SK-N-SH treated with all-trans-retinoic acid at 6 μM for 48 hours (cell line): ENCODE results near the gene PGGT1B.
A peak's percentile ranks its signal among the peaks of the same experiment; 100 is the strongest.

Experiments used
- ATAC-seq: fragments of 200-7000 bp; cut with Tn5 transposase; 3 replicates; pipeline ENCODE4 v1.9.1; 2020; ENCODE audit warnings: mild to moderate bottlenecking, moderate library complexity
- ARNTL ChIP-seq: fragments of 450-650 bp; formaldehyde crosslinking; IDR thresholded peaks from 2 replicates; pipeline ENCODE4 v1.5.0; 2020; ENCODE audit warnings: low read depth, mild to moderate bottlenecking, moderate library complexity, borderline replicate concordance
- BACH2 ChIP-seq: fragments of 250-450 bp; sonication (Bioruptor Pico); IDR thresholded peaks from 2 replicates; pipeline ENCODE4 v1.9.0; 2021; ENCODE audit warnings: mild to moderate bottlenecking, borderline replicate concordance
- CSDC2 ChIP-seq: fragments of 250-450 bp; sonication (Bioruptor Pico); IDR thresholded peaks from 2 replicates; pipeline ENCODE4 v1.5.0; 2020; ENCODE audit warnings: mild to moderate bottlenecking, moderate library complexity
- ESRRG ChIP-seq: fragments of 250-450 bp; sonication (Bioruptor Pico); IDR thresholded peaks from 2 replicates; pipeline ENCODE4 v1.6.1; 2021; ENCODE audit warnings: mild to moderate bottlenecking
- ISL1 ChIP-seq: fragments of 250-450 bp; sonication (Bioruptor Pico); IDR thresholded peaks from 2 replicates; pipeline ENCODE4 v2.1.2; 2022; ENCODE audit warnings: mild to moderate bottlenecking, moderate library complexity
- OSR1 ChIP-seq: fragments of 250-450 bp; sonication (Bioruptor Pico); IDR thresholded peaks from 2 replicates; pipeline ENCODE4 v1.8.0; 2022; ENCODE audit warnings: moderate library complexity, mild to moderate bottlenecking, inconsistent platforms
- PPARA ChIP-seq: fragments of 250-450 bp; sonication (Bioruptor Pico); IDR thresholded peaks from 2 replicates; pipeline ENCODE4 v1.5.0; 2020; ENCODE audit warnings: mild to moderate bottlenecking, borderline replicate concordance
- RARB ChIP-seq: fragments of 250-450 bp; sonication (Bioruptor Pico); IDR thresholded peaks from 2 replicates; pipeline ENCODE4 v1.8.0; 2021; ENCODE audit warnings: mild to moderate bottlenecking, moderate library complexity
- TCF4 ChIP-seq: fragments of 250-450 bp; sonication (Bioruptor Pico); IDR thresholded peaks from 2 replicates; pipeline ENCODE4 v1.8.0; 2021; ENCODE audit warnings: mild to moderate bottlenecking, moderate library complexity, borderline replicate concordance
- TOX ChIP-seq: fragments of 250-450 bp; sonication (Bioruptor Pico); IDR thresholded peaks from 2 replicates; pipeline ENCODE4 v1.8.0; 2021; ENCODE audit warnings: mild to moderate bottlenecking, moderate library complexity, borderline replicate concordance
- ZC3H10 ChIP-seq: fragments of 250-450 bp; sonication (Bioruptor Pico); IDR thresholded peaks from 2 replicates; pipeline ENCODE4 v1.5.1; 2021; ENCODE audit warnings: mild to moderate bottlenecking, moderate library complexity
- ZNF565 ChIP-seq: fragments of 450-650 bp; formaldehyde crosslinking; conservative IDR thresholded peaks from 2 replicates; pipeline ENCODE4 v1.5.0; 2020; ENCODE audit warnings: low read depth, mild to moderate bottlenecking, moderate library complexity
- TF ChIP-seq, protein P1 (sequence below): fragments of 250-450 bp; sonication (Bioruptor Pico); IDR thresholded peaks from 2 replicates; pipeline ENCODE4 v1.8.0; 2021; ENCODE audit warnings: low read depth, mild to moderate bottlenecking, moderate library complexity, borderline replicate concordance
- TF ChIP-seq, protein P2 (sequence below): fragments of 250-450 bp; sonication (Bioruptor Pico); IDR thresholded peaks from 2 replicates; pipeline ENCODE4 v1.5.1; 2021; ENCODE audit warnings: mild to moderate bottlenecking, moderate library complexity
- TF ChIP-seq, protein P3 (sequence below): fragments of 250-450 bp; sonication (Bioruptor Pico); IDR thresholded peaks from 2 replicates; pipeline ENCODE4 v1.5.0; 2020; ENCODE audit warnings: mild to moderate bottlenecking, moderate library complexity
- TF ChIP-seq, protein P4 (sequence below): fragments of 250-450 bp; sonication (Bioruptor Pico); IDR thresholded peaks from 2 replicates; pipeline ENCODE4 v1.5.1; 2020; ENCODE audit warnings: low read depth, mild to moderate bottlenecking, moderate library complexity
- TF ChIP-seq, protein P5 (sequence below): fragments of 250-450 bp; sonication (Bioruptor Pico); IDR thresholded peaks from 2 replicates; pipeline ENCODE4 v1.8.0; 2020; ENCODE audit warnings: mild to moderate bottlenecking, moderate library complexity, borderline replicate concordance

The PGGT1B gene

DNA sequence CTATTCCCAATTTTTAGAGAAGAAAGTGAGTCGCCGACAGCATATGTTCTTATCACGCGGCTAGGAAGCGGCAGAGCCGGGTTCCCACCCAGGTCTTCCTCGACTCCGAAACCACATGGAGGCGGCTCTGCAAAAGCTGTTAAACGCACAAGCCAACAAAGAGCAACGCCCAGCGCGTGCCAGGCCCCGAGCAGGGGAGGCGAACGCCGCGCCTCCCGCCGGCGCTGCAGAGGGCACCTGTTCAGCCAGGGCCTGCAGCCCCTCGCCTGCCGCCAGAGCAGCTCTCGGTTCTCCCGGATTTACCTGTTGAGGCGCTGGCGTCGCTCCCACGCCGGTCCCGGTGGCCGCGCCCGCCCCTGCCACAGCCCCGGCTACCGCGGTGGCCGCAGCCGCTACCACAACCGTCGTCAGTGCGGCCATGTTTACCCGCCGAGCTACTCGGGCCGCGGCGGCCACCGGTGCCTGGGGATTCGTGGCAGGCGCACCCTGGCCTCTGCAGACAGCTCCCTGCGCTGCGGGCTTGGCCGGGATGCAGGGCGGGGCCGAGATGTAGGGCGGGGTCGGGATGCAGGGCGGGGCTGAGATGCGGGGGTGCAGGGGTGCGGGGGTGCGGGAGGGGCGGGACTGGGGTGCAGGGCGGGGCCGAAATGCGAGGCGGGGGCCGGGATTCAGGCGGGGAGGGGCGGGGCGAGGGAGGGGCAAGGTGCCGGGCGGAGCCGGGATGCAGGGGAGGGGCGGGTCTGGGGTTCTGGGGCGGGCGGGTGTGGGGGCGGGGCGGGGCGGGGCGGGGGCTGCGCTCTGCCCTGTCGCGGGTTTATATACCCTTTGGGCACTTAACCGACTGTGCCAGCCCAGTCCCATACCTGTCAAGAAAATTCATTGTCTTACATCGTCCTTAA is 33.7 kb upstream of the PGGT1B start, which contains the start of gene CCDC112 (continued):
- TF ChIP-seq, protein P1, sequence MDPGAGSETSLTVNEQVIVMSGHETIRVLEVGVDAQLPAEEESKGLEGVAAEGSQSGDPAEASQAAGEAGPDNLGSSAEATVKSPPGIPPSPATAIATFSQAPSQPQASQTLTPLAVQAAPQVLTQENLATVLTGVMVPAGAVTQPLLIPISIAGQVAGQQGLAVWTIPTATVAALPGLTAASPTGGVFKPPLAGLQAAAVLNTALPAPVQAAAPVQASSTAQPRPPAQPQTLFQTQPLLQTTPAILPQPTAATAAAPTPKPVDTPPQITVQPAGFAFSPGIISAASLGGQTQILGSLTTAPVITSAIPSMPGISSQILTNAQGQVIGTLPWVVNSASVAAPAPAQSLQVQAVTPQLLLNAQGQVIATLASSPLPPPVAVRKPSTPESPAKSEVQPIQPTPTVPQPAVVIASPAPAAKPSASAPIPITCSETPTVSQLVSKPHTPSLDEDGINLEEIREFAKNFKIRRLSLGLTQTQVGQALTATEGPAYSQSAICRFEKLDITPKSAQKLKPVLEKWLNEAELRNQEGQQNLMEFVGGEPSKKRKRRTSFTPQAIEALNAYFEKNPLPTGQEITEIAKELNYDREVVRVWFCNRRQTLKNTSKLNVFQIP: no peak
- TF ChIP-seq ARNTL (CRISPR knock-in tag) (no peak), TOX (no peak), BACH2 (CRISPR knock-in tag) (no peak), PPARA (CRISPR knock-in tag) (no peak), ZNF565 (CRISPR knock-in tag) (no peak), OSR1 (CRISPR knock-in tag) (no peak), TCF4 (CRISPR knock-in tag) (no peak)
- TF ChIP-seq, protein P2, sequence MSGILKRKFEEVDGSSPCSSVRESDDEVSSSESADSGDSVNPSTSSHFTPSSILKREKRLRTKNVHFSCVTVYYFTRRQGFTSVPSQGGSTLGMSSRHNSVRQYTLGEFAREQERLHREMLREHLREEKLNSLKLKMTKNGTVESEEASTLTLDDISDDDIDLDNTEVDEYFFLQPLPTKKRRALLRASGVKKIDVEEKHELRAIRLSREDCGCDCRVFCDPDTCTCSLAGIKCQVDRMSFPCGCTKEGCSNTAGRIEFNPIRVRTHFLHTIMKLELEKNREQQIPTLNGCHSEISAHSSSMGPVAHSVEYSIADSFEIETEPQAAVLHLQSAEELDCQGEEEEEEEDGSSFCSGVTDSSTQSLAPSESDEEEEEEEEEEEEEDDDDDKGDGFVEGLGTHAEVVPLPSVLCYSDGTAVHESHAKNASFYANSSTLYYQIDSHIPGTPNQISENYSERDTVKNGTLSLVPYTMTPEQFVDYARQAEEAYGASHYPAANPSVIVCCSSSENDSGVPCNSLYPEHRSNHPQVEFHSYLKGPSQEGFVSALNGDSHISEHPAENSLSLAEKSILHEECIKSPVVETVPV (CRISPR knock-in tag): no peak
- TF ChIP-seq, protein P3, sequence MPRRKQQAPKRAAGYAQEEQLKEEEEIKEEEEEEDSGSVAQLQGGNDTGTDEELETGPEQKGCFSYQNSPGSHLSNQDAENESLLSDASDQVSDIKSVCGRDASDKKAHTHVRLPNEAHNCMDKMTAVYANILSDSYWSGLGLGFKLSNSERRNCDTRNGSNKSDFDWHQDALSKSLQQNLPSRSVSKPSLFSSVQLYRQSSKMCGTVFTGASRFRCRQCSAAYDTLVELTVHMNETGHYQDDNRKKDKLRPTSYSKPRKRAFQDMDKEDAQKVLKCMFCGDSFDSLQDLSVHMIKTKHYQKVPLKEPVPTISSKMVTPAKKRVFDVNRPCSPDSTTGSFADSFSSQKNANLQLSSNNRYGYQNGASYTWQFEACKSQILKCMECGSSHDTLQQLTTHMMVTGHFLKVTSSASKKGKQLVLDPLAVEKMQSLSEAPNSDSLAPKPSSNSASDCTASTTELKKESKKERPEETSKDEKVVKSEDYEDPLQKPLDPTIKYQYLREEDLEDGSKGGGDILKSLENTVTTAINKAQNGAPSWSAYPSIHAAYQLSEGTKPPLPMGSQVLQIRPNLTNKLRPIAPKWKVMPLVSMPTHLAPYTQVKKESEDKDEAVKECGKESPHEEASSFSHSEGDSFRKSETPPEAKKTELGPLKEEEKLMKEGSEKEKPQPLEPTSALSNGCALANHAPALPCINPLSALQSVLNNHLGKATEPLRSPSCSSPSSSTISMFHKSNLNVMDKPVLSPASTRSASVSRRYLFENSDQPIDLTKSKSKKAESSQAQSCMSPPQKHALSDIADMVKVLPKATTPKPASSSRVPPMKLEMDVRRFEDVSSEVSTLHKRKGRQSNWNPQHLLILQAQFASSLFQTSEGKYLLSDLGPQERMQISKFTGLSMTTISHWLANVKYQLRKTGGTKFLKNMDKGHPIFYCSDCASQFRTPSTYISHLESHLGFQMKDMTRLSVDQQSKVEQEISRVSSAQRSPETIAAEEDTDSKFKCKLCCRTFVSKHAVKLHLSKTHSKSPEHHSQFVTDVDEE (CRISPR knock-in tag): 0 out of 2 replicates have a peak, but pooled peaks have one; percentile 23

DNA sequence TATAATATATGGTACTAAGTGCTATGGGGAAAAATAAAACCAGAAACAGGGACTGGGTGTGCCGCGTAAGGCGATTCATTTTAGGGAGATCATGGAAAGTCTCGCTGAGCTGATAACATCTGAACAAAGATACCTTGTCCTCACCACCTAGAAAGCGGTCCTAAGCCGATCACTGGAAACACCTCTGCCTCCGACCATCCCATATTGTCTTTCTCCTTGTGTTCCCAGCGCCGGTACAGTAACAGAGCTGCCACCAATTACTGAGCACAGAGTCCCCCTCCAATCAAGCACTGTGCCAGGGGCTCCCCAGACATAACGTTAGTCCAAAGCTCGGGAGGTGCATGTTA is 33.1 kb upstream of the PGGT1B start:
- ATAC-seq: peak; percentile 71
- TF ChIP-seq, protein P4, sequence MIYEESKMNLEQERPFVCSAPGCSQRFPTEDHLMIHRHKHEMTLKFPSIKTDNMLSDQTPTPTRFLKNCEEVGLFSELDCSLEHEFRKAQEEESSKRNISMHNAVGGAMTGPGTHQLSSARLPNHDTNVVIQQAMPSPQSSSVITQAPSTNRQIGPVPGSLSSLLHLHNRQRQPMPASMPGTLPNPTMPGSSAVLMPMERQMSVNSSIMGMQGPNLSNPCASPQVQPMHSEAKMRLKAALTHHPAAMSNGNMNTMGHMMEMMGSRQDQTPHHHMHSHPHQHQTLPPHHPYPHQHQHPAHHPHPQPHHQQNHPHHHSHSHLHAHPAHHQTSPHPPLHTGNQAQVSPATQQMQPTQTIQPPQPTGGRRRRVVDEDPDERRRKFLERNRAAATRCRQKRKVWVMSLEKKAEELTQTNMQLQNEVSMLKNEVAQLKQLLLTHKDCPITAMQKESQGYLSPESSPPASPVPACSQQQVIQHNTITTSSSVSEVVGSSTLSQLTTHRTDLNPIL (CRISPR knock-in tag): no peak
- TF ChIP-seq ISL1 (CRISPR knock-in tag): no peak
- TF ChIP-seq RARB (CRISPR knock-in tag): no peak
- TF ChIP-seq, protein P5, sequence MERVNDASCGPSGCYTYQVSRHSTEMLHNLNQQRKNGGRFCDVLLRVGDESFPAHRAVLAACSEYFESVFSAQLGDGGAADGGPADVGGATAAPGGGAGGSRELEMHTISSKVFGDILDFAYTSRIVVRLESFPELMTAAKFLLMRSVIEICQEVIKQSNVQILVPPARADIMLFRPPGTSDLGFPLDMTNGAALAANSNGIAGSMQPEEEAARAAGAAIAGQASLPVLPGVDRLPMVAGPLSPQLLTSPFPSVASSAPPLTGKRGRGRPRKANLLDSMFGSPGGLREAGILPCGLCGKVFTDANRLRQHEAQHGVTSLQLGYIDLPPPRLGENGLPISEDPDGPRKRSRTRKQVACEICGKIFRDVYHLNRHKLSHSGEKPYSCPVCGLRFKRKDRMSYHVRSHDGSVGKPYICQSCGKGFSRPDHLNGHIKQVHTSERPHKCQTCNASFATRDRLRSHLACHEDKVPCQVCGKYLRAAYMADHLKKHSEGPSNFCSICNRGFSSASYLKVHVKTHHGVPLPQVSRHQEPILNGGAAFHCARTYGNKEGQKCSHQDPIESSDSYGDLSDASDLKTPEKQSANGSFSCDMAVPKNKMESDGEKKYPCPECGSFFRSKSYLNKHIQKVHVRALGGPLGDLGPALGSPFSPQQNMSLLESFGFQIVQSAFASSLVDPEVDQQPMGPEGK (CRISPR knock-in tag): no peak
- TF ChIP-seq ESRRG (CRISPR knock-in tag): no peak
- TF ChIP-seq ZC3H10: no peak
- no peak for TF ChIP-seq OSR1 (CRISPR knock-in tag)
- TF ChIP-seq, protein P1: no peak
- TF ChIP-seq, protein P2 (CRISPR knock-in tag): no peak
- no peak for TF ChIP-seq ARNTL (CRISPR knock-in tag)
- TF ChIP-seq CSDC2 (CRISPR knock-in tag): no peak
- TF ChIP-seq, all 23 proteins: peak for 0
